HL-60 (cell line): ENCODE data around the gene ITIH4.

ENCODE experiments used
- CTCF ChIP-seq: IDR thresholded peaks from one replicate; pipeline ENCODE4 v1.5.1; 2011; ENCODE audit warnings: low read length, control low read depth, inconsistent platforms; ENCODE audit not compliant: insufficient read depth
- GABPA ChIP-seq: IDR thresholded peaks from 2 replicates; pipeline ENCODE4 v1.6.1; 2012; ENCODE audit warnings: low read depth
- POLR2AphosphoS5 ChIP-seq: IDR thresholded peaks from 2 replicates; pipeline ENCODE4 v1.6.1; 2012; ENCODE audit warnings: low read depth
- REST ChIP-seq: IDR thresholded peaks from 2 replicates; pipeline ENCODE4 v1.6.1; 2012; ENCODE audit warnings: low read depth; ENCODE audit not compliant: insufficient replicate concordance
- SPI1 ChIP-seq: IDR thresholded peaks from 2 replicates; pipeline ENCODE4 v1.6.1; 2012; ENCODE audit warnings: low read depth, mild to moderate bottlenecking, borderline replicate concordance

- TF ChIP-seq CTCF (no peak), POLR2AphosphoS5 (no peak), GABPA (no peak), REST (no peak), SPI1 (no peak)
These were observed 43.9 kb downstream of the ITIH4 start for GRCh38 chr3:52786330-52787215.
